SU-DHL-6 (cell line): ENCODE results near the gene RAB37.

Experiments used
- EZH2phosphoT487 ChIP-seq: fragments of 200-600 bp; sonication (generic), shearing (Covaris generic); conservative IDR thresholded peaks from 2 replicates; pipeline ENCODE4 v1.6.1; 2018; ENCODE audit warnings: mild to moderate bottlenecking, antibody characterized with exemption, low read length, moderate library complexity, mixed read lengths
- TF ChIP-seq, protein P1 (sequence below): fragments of 200-600 bp; sonication (generic); IDR thresholded peaks from one replicate; pipeline ENCODE4 v1.5.1; 2017; ENCODE audit warnings: antibody characterized with exemption, mild to moderate bottlenecking, low read length, moderate library complexity; ENCODE audit not compliant: insufficient read depth, poor library complexity, severe bottlenecking

- TF ChIP-seq, protein P1, sequence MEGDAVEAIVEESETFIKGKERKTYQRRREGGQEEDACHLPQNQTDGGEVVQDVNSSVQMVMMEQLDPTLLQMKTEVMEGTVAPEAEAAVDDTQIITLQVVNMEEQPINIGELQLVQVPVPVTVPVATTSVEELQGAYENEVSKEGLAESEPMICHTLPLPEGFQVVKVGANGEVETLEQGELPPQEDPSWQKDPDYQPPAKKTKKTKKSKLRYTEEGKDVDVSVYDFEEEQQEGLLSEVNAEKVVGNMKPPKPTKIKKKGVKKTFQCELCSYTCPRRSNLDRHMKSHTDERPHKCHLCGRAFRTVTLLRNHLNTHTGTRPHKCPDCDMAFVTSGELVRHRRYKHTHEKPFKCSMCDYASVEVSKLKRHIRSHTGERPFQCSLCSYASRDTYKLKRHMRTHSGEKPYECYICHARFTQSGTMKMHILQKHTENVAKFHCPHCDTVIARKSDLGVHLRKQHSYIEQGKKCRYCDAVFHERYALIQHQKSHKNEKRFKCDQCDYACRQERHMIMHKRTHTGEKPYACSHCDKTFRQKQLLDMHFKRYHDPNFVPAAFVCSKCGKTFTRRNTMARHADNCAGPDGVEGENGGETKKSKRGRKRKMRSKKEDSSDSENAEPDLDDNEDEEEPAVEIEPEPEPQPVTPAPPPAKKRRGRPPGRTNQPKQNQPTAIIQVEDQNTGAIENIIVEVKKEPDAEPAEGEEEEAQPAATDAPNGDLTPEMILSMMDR, result no peak
- TF ChIP-seq EZH2phosphoT487, result no peak
These were observed 31.7 kb downstream of the RAB37 start for GRCh38 chr17:74768763-74769114.
